ENCODE measurements around the gene BANF1.

DNA sequence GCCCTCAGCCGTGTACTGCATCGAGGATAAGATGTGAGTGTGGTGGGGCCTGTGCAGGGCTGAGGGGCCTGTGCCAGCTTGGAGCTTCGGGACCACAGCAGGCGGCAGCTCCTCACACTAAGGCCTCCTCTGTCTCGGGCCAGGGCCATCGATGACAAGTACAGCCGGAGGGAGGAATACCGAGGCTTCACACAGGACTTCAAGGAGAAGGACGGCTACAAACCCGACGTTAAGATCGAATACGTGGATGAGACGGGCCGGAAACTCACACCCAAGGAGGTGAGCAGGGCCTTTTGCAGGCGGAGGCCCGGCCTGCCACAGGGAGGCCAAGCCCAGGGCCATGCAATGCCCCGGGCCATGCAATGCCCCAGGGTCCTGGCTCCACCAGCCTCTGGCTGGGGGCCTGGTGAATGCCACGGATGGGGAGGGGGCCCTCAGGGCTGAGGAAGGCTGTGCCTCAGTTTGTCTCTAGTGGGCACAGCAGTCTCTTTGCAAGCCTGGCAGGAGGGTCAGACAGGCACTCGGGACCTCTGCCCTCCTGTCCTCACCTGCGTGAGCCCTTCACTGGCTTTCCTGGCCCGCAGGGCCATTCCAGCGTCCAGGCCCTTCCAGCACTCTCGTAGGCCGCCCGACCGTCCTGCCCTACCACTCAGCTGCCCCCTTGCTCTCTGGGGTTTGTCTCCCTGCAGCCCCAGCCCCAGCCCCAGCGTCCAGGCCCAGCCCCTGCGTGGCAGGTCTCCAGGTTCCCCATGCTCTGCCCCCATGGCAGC lies 24.5 kb upstream of the BANF1 start:
- TF ChIP-seq, protein P1, sequence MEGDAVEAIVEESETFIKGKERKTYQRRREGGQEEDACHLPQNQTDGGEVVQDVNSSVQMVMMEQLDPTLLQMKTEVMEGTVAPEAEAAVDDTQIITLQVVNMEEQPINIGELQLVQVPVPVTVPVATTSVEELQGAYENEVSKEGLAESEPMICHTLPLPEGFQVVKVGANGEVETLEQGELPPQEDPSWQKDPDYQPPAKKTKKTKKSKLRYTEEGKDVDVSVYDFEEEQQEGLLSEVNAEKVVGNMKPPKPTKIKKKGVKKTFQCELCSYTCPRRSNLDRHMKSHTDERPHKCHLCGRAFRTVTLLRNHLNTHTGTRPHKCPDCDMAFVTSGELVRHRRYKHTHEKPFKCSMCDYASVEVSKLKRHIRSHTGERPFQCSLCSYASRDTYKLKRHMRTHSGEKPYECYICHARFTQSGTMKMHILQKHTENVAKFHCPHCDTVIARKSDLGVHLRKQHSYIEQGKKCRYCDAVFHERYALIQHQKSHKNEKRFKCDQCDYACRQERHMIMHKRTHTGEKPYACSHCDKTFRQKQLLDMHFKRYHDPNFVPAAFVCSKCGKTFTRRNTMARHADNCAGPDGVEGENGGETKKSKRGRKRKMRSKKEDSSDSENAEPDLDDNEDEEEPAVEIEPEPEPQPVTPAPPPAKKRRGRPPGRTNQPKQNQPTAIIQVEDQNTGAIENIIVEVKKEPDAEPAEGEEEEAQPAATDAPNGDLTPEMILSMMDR (IDR thresholded peaks at IDR 0.05), result no peak
- TF ChIP-seq EZH2 (IDR thresholded peaks at IDR 0.05; ENCODE audit: borderline replicate concordance, insufficient read depth, low read depth, low read length, poor library complexity, severe bottlenecking), result no peak
